HL-60/S4 treated with phorbol 12-myristate 13-acetate at 8.2 ng/mL for 4 days and 3 days (cell line): ENCODE data around the gene SLIT1.

ENCODE experiments used
- in situ Hi-C: fragments of 300-500 bp; cut with MboI; formaldehyde crosslinking; loops from 2 replicates; pipeline ENCODE4 v1.15.0; 2022; ENCODE audit warnings: low sequenced_read_pairs

SLIT1 gene

DNA sequence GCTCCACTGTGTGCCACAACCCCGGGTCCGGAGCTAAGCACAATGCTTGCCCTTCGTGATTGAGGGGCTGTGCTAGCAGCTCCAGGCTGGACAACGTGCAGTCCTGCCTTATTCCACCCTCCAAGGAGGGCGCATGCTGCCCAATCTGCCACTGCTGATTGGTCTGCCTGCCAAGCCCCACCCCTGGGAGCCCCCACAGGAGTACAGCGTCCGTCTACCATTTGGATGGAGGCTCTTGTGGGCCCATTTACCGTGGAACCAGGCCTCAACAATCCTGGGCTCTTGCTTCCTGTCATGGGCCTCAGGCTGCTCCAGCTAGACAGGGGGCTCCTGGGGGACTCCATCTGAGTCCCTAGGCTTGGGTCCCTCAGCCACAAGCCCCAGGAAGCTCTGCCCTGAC lies 173.3 kb downstream of the SLIT1 start:
- in situ Hi-C loops, result no loop called here

- in situ Hi-C loops, result no loop called here
Observed at GRCh38 chr10:97011397-97011796, 174.4 kb downstream of the SLIT1 start.

DNA sequence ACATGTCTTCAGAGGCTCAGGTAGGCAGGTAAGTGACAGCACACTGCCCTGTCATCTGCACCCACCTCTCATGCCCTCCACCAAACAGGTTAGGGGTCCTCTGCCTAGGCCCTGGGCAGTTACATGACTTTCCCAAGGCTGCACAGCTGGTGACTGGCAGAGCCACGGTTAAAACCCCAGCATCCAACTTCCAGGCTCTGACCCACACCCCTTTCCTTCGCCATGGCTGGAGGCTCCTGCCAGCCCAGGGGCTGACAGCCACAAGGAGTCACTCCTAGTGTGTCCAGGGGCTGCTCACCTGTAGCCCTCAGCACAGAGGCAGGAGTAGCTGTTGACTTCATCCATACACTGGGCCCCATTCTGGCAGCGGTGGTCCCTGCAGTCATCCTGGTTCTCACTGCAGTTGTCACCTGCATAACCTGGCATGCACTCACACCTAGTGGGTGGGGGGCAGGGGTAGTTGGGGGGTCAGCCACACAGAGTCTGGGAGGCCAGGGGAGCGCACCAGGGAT lies 175.0 kb downstream of the SLIT1 start:
- in situ Hi-C loops, result no loop called here

GRCh38 chr10:97007417-97007816 lies 178.3 kb downstream of the SLIT1 start:
- in situ Hi-C loops, result no loop called here

DNA sequence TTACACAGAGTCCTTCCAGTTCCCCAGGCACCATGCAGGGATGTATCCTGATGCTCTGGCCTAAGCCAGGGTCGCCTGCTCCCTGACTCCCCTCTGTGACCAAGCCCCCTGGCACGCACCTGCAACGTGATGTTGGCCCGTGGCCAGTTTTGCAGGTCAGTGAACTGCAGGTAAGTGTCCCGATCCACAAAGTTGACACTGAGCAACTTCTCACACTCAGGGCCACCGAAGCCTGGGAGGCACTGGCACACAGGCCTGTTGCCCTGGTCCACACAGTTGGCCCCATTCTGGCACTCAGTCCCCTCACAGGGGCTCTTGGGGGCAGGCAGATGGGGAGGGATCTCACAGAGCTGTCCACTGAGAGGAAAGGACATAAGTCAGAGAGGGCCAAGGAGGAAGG lies 179.4 kb downstream of the SLIT1 start:
- in situ Hi-C loops, result no loop called here

DNA sequence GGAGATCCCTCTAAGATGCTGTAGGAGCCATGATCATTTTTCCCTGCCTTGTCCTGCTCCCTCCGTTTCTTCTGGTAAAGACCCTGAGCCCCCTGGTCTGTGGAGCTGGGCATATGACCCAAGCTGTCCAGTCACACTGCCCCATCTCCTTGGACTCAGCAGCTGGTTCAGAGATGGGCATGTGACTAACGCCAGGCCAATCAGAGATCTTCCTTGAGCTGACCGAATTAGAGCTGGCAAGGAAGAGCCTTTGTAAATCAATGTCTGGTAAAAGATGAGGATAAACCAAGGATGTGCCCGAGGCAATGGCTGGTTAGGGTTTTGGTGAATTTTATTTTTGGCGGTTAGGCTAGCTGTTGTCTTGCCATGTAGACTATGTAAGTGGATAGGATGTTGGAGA lies 180.4 kb downstream of the SLIT1 start:
- in situ Hi-C loops, result no loop called here

DNA sequence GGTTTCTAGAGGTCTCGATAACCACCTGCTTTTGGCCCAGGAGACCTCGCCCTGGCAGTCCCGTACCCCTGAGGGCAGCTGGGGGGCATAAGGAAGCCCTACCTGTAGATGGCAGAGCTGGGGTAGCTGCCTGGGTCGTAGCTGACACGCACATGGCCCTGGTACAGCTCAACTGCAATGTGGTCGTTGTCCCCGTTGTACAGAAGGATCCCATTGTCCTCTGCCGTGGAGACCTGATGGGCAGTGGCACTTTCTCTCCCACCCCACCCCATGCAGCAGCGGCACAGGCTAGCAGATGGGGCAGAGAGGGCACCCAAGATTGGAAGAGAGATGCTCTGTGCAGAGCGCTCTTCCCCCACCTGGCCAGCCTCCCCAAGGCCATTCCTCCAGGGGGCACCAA lies 181.2 kb downstream of the SLIT1 start:
- in situ Hi-C loops, result no loop called here

- in situ Hi-C loops, result no loop called here
Observed at GRCh38 chr10:97003804-97004201, 182.0 kb downstream of the SLIT1 start.

DNA sequence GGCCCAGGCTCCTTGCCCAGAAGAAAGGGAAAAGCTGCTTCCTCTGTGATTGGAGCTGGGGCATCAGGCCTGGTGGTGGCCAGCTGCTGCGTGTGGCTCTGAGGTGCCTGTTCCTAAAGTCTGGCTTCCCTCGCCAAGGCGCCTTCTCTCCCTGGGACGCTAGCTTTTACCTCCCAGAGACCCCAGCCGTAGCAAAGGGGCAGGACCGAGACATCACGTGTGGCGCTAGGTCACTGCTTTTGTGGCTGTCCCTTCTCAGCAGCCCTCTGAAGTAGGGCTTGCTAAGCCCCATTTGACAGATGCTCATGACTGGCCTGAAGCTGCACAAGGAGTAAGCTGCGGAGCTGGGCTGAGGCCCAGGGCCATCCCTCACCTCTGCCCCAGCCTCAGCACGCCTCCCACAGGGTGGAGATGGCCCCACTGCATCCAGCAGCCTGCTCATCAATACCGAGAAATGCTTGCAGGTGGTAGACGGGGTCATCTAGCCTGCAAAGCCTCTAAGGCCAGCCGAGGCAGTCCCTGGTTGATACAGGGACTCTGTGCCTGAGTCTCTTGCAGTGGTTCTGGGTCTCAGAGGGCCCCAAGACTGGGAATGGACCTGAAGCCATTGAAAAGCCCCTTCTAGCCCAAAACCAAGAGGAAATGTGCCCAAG lies 182.5 kb downstream of the SLIT1 start:
- in situ Hi-C loops, result no loop called here

GRCh38 chr10:97002670-97003069 lies 183.1 kb downstream of the SLIT1 start:
- in situ Hi-C loops, result no loop called here

GRCh38 chr10:97001183-97001991 lies 184.4 kb downstream of the SLIT1 start:
- in situ Hi-C loops, result no loop called here

DNA sequence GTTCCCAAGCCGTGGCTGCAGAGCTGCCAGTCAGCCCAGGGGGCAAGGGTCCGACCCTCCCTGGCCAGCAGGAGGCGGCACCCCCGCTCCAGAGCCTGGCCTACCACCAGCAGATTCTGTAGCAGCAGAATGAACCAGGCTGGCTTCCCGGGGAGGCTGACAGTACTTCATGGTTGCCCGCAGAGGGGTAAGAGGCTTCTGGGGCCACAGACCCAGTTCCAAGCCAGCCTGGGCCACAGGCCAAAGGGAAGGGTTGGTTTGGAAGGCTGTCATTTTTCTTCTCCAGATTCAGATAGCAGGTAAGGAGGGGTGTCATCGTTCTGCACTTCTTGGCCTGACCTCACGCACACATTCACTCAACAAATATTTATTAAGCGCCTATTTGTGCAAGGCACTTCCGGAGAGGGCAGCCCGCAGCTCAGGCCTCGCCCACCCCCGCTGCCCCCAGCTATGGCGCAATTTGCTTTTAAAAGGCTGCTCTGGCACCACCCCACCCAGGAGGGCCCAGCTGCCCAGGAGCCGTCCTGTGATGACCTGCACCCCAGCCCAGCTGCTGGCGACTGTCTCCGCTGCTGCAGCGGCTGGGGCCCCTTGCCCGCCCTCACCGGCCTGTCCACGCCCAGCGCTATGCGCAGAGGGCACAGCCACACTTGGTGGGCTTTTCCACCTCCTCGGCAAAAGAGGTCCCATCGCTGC lies 185.1 kb downstream of the SLIT1 start:
- in situ Hi-C loops, result no loop called here

DNA sequence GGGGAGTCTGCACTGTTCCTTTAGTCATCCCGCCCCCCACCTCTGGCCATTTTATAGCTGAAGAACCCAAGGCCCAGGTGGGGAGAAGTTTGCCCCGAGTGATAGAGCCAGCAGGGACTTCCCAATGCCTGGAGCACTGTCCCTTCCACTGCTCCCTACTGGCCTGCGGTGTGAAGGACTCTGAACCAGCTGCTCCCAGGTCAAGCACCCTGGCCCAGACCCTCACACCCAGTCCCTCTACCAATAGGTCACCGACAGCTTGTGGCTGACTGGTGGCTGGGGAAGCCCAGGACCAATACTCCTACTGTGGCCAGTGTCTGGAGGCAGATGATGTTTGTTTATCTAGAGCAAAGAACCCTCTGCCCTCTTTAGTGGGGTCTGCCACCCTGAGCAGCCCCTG lies 185.8 kb downstream of the SLIT1 start:
- in situ Hi-C loops, result no loop called here

- in situ Hi-C loops, result no loop called here
Observed at GRCh38 chr10:96999337-96999736, 186.4 kb downstream of the SLIT1 start.

DNA sequence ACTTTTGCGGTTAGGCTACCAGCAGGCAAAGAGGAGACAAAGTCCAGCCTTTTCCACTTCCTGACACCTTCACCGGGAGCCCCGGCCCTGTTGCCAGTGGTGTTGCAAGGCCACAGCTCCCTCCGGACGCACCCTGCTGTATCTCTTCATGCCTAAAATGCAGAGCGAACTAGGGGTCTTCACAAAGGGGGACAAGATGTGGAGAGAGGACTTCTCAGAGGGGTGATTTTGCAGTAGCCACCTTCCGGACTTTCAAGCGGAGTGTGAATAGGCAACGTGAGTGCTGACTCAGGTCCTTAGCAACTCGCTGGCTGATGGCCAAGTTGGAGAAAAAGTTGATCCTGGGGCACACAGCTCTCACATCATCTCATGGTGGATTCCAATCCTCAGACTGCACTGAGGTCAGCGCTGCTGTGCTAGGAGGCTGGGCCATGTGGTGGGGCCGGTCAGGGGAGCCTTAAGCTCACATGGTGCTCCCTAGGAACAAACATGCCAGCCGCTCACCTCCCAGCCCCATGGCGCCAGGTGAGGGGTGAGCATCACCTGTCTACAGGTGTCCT lies 187.3 kb downstream of the SLIT1 start:
- in situ Hi-C loops, result no loop called here

- in situ Hi-C loops, result no loop called here
Observed at GRCh38 chr10:96996275-96996965, 189.3 kb downstream of the SLIT1 start.

DNA sequence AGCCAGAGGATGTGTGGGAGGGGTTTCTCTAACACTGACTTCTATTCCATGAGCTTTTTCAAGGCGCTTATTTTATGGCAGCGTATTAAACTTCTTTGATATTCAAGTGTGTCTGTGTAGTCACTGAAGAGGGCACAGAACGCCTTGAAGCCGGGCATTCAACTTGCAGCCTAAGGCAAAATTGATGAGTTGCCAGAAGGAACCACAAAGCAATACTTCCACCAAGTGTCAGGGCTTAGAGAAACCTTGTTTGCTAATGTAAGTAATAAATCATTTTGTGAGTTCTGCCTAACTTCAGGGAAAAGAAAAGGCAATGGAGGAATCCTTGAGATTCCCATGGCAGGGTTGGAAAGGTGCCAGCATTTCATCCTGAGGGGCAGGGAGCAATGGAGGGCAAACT lies 189.9 kb downstream of the SLIT1 start:
- in situ Hi-C loops, result no loop called here

GRCh38 chr10:96992721-96993120 lies 193.0 kb downstream of the SLIT1 start:
- in situ Hi-C loops, result no loop called here

DNA sequence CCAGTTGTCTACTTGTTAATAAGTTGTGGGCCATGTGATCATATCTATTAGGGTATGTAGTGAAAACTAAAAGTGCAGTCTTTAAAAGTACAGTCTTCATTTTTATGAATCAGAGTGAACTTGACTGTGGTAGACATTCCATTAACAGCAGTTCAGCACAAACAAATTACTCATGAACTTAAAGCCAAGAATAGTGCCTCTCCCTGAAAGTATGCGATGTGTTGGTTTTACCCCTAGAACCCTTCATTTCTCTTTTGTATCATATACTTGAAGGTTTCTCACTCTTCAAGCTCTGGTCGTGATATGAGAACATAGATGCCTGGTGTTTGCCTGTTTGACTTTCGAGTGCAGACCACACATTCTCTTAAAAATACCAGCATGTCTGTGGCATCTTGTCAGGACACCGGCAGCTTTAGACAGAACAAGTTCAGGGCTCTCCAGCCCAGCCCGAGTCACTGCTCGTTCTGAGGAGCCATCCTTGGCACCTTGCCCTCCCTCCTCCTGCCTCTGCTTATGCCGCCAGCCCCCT lies 194.4 kb downstream of the SLIT1 start:
- in situ Hi-C loops, result no loop called here

- in situ Hi-C loops, result no loop called here
Observed at GRCh38 chr10:96988426-96988825, 197.3 kb downstream of the SLIT1 start.

DNA sequence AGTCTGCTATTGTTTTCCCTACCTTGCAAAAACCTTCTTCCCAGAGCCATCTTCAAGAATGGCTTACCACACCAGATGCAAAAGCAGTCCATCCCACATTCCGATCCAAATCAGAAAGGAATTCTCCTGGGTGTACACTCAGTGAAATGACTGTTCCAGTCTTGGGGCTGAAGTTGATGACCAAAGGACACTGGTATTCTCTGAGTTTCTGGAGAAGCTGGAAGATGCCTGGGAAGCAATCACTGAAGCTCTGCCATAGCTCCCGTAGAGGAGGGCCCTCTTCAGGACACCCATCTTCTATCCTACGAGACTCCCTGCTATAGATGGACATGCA lies 197.9 kb downstream of the SLIT1 start:
- in situ Hi-C loops, result no loop called here
